ENCODE results near the gene CACNG3. TPM values are rescaled to one million over a fixed set of nuclear protein-coding genes. Genes with fewer than 3 reads are reported as not detected.

Gene CACNG3
- total and polyA plus RNA-seq, 7 experiments from 2014 or later, result not detected

- Histone ChIP-seq H3K4me3 (ENCODE audit: low read length) (no peak overlapping the region), H3K9me3 (ENCODE audit: control insufficient read depth in 2 of 3, low read length in 3 of 3) (no peaks in the 10 kb centered on the region), H3K4me1 (ENCODE audit: control insufficient read depth in 2 of 2, insufficient read depth in 2 of 2, low read length in 2 of 2) (no peaks in the 10 kb centered on the region), H3K27me3 (ENCODE audit: control insufficient read depth in 2 of 2, insufficient read depth in 2 of 2, low read length in 2 of 2) (no peaks in the 10 kb centered on the region), H3K36me3 (ENCODE audit: control insufficient read depth in 2 of 3, insufficient read depth in 3 of 3, low read length in 3 of 3) (no peaks in the 10 kb centered on the region), H3K27ac (ENCODE audit: low read depth, low read length) (no peak overlapping the region)
- Mint-ChIP-seq H3K36me3 (no peaks in the 10 kb centered on the region), H3K27ac (no peak overlapping the region), H3K27me3 (peaks cover 0 to 34% (median 9%) of the 10 kb centered on the region in 5 donors), H3K4me3 (no peak overlapping the region), H3K9me3 (peaks cover 0 to 2% (median 0%) of the 10 kb centered on the region in 11 donors), H3K4me1 (peaks cover 0 to 4% (median 0%) of the 10 kb centered on the region in 7 donors)
- POLR2A ChIA-PET, result no interaction called here
- CTCF ChIA-PET, result no interaction called here
- no peak for ATAC-seq
- intact Hi-C loops (cut with micrococcal nuclease), result no loop called here
- DNase-seq, result no peak
Observed at GRCh38 chr16:24348545-24349290, 92.6 kb downstream of the CACNG3 start.

DNA sequence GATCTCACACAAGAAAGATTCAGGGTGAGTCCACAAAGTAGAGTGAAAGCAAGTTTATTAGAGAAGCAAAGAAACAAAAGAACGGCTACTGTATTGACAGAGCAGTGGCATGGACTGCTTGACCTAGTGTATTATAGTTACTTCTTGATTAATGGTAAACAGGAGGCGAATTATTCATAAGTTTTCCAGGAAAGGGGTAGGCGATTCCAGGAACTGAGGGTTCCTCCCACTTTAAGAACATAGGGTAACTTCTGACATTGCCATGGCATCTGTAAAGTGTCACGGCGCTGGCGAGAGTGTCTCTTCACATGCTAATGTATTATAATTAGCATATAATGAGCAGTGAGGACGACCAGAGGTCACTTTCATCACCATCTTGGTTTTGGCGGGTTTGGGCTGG lies 93.2 kb downstream of the CACNG3 start:
- DNase-seq (no peak), ATAC-seq (no peak)
- Histone ChIP-seq H3K9me3 (ENCODE audit: control insufficient read depth in 2 of 3, low read length in 3 of 3) (no peaks in the 10 kb centered on the region), H3K27me3 (ENCODE audit: control insufficient read depth in 2 of 2, insufficient read depth in 2 of 2, low read length in 2 of 2) (no peaks in the 10 kb centered on the region), H3K4me1 (ENCODE audit: control insufficient read depth in 2 of 2, insufficient read depth in 2 of 2, low read length in 2 of 2) (no peaks in the 10 kb centered on the region), H3K4me3 (ENCODE audit: low read length) (no peak overlapping the region), H3K36me3 (ENCODE audit: control insufficient read depth in 2 of 3, insufficient read depth in 3 of 3, low read length in 3 of 3) (no peaks in the 10 kb centered on the region), H3K27ac (ENCODE audit: low read depth, low read length) (no peak overlapping the region)
- H3K9me3 Mint-ChIP-seq, result peaks cover 0 to 2% (median 0%) of the 10 kb centered on the region in 11 donors
- no peak overlapping the region for H3K27ac Mint-ChIP-seq
- H3K36me3 Mint-ChIP-seq, result no peaks in the 10 kb centered on the region
- intact Hi-C loops (cut with micrococcal nuclease), result no loop called here
- ChIA-PET POLR2A (no interaction called here), CTCF (no interaction called here)
- H3K4me3 Mint-ChIP-seq, result no peak overlapping the region
- peaks cover 0 to 4% (median 0%) of the 10 kb centered on the region in 7 donors for H3K4me1 Mint-ChIP-seq
- H3K27me3 Mint-ChIP-seq, result peaks cover 0 to 37% (median 9%) of the 10 kb centered on the region in 5 donors

GRCh38 chr16:24352746-24353145 lies 96.6 kb downstream of the CACNG3 start:
- no peak for DNase-seq
- H3K27me3 ChIP-seq (ENCODE audit: control insufficient read depth in 2 of 2, insufficient read depth in 2 of 2, low read length in 2 of 2), result no peaks in the 10 kb centered on the region
- peaks cover 0 to 3% (median 0%) of the 10 kb centered on the region in 11 donors for H3K9me3 Mint-ChIP-seq
- ChIA-PET POLR2A (no interaction called here), CTCF (no interaction called here)
- no peaks in the 10 kb centered on the region for H3K9me3 ChIP-seq (ENCODE audit: control insufficient read depth in 2 of 3, low read length in 3 of 3)
- peaks cover 0 to 27% (median 8%) of the 10 kb centered on the region in 5 donors for H3K27me3 Mint-ChIP-seq
- H3K27ac Mint-ChIP-seq, result no peak overlapping the region
- no peaks in the 10 kb centered on the region for H3K4me1 ChIP-seq (ENCODE audit: control insufficient read depth in 2 of 2, insufficient read depth in 2 of 2, low read length in 2 of 2)
- H3K36me3 Mint-ChIP-seq, result no peaks in the 10 kb centered on the region
- H3K4me3 ChIP-seq (ENCODE audit: low read length), result no peak overlapping the region
- ATAC-seq, result no peak
- H3K4me1 Mint-ChIP-seq, result peaks cover 0 to 3% (median 0%) of the 10 kb centered on the region in 7 donors
- H3K36me3 ChIP-seq (ENCODE audit: control insufficient read depth in 2 of 3, insufficient read depth in 3 of 3, low read length in 3 of 3), result no peaks in the 10 kb centered on the region
- intact Hi-C loops (cut with micrococcal nuclease), result no loop called here
- H3K27ac ChIP-seq (ENCODE audit: low read depth, low read length), result no peak overlapping the region
- H3K4me3 Mint-ChIP-seq, result no peak overlapping the region

DNA sequence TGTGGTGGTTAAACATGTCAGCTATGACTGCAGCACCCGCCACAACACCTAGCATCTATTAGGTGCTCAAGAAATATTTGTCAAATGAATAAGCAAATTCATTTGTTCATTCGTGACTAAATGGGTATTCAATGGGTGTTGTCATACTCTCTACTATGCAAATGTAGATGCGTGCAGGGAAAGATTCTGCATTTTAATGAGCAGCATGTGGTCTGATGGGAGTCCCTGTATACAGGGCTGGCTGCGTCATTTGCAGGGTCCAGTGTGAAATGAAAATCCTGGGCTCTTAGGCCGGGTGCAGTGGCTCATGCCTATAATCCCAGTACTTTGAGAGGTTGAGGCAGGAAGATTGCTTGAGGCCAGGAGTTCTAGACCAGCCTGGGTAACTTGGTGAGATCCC lies 97.5 kb downstream of the CACNG3 start:
- H3K4me1 Mint-ChIP-seq, result peaks cover 0 to 3% (median 0%) of the 10 kb centered on the region in 7 donors
- no peak overlapping the region for H3K27ac Mint-ChIP-seq
- no peaks in the 10 kb centered on the region for H3K36me3 ChIP-seq (ENCODE audit: control insufficient read depth in 2 of 3, insufficient read depth in 3 of 3, low read length in 3 of 3)
- DNase-seq (no peak), ATAC-seq (no peak)
- intact Hi-C loops (cut with micrococcal nuclease), result no loop called here
- H3K4me3 Mint-ChIP-seq, result no peak overlapping the region
- no peaks in the 10 kb centered on the region for H3K9me3 ChIP-seq (ENCODE audit: control insufficient read depth in 2 of 3, low read length in 3 of 3)
- peaks cover 0 to 27% (median 8%) of the 10 kb centered on the region in 5 donors for H3K27me3 Mint-ChIP-seq
- no peaks in the 10 kb centered on the region for H3K27me3 ChIP-seq (ENCODE audit: control insufficient read depth in 2 of 2, insufficient read depth in 2 of 2, low read length in 2 of 2)
- no peak overlapping the region for H3K27ac ChIP-seq (ENCODE audit: low read depth, low read length)
- no peak overlapping the region for H3K4me3 ChIP-seq (ENCODE audit: low read length)
- ChIA-PET POLR2A (no interaction called here), CTCF (no interaction called here)
- peaks cover 0 to 7% (median 0%) of the 10 kb centered on the region in 11 donors for H3K9me3 Mint-ChIP-seq
- H3K4me1 ChIP-seq (ENCODE audit: control insufficient read depth in 2 of 2, insufficient read depth in 2 of 2, low read length in 2 of 2), result no peaks in the 10 kb centered on the region
- no peaks in the 10 kb centered on the region for H3K36me3 Mint-ChIP-seq

DNA sequence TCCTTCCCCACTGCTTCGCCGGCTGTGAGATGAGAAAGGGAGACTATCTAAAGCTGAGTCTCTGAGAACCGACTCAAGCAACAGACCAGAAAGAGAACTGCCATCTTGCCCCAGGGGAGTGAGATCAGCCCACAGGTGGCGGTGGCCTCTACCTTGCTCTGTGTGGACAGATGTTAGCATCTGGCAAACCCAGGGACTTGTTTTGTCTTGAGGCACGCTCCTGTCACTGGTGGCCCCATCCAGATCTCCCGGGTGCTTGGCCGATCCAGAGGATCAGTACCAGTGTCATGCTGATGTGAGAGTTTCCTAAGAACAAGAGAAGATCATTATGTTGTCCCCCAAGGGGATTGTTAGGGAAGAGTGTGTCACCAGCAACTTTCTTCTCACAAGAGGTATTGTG lies 101.4 kb downstream of the CACNG3 start:
- DNase-seq (no peak), ATAC-seq (no peak)
- Mint-ChIP-seq H3K27me3 (peaks cover 0 to 26% (median 15%) of the 10 kb centered on the region in 5 donors), H3K36me3 (no peaks in the 10 kb centered on the region), H3K9me3 (peaks cover 0 to 7% (median 0%) of the 10 kb centered on the region in 11 donors), H3K4me1 (peaks cover 0 to 3% (median 0%) of the 10 kb centered on the region in 7 donors), H3K27ac (no peak overlapping the region), H3K4me3 (no peak overlapping the region)
- intact Hi-C loops (cut with micrococcal nuclease), result no loop called here
- Histone ChIP-seq H3K9me3 (ENCODE audit: control insufficient read depth in 2 of 3, low read length in 3 of 3) (no peaks in the 10 kb centered on the region), H3K27me3 (ENCODE audit: control insufficient read depth in 2 of 2, insufficient read depth in 2 of 2, low read length in 2 of 2) (no peaks in the 10 kb centered on the region), H3K27ac (ENCODE audit: low read depth, low read length) (no peak overlapping the region), H3K4me3 (ENCODE audit: low read length) (no peak overlapping the region), H3K36me3 (ENCODE audit: control insufficient read depth in 2 of 3, insufficient read depth in 3 of 3, low read length in 3 of 3) (no peaks in the 10 kb centered on the region), H3K4me1 (ENCODE audit: control insufficient read depth in 2 of 2, insufficient read depth in 2 of 2, low read length in 2 of 2) (no peaks in the 10 kb centered on the region)
- ChIA-PET CTCF (no interaction called here), POLR2A (no interaction called here)

- Mint-ChIP-seq H3K27me3 (peaks cover 0 to 28% (median 18%) of the 10 kb centered on the region in 5 donors), H3K27ac (no peak overlapping the region), H3K36me3 (no peaks in the 10 kb centered on the region), H3K9me3 (peaks cover 0 to 7% (median 0%) of the 10 kb centered on the region in 11 donors), H3K4me3 (no peak overlapping the region), H3K4me1 (peaks cover 0 to 3% (median 0%) of the 10 kb centered on the region in 7 donors)
- intact Hi-C loops (cut with micrococcal nuclease), result no loop called here
- no peaks in the 10 kb centered on the region for H3K27me3 ChIP-seq (ENCODE audit: control insufficient read depth in 2 of 2, insufficient read depth in 2 of 2, low read length in 2 of 2)
- no peak overlapping the region for H3K4me3 ChIP-seq (ENCODE audit: low read length)
- ChIA-PET CTCF (no interaction called here), POLR2A (no interaction called here)
- H3K36me3 ChIP-seq (ENCODE audit: control insufficient read depth in 2 of 3, insufficient read depth in 3 of 3, low read length in 3 of 3), result no peaks in the 10 kb centered on the region
- DNase-seq (no peak), ATAC-seq (no peak)
- no peaks in the 10 kb centered on the region for H3K9me3 ChIP-seq (ENCODE audit: control insufficient read depth in 2 of 3, low read length in 3 of 3)
- no peak overlapping the region for H3K27ac ChIP-seq (ENCODE audit: low read depth, low read length)
- no peaks in the 10 kb centered on the region for H3K4me1 ChIP-seq (ENCODE audit: control insufficient read depth in 2 of 2, insufficient read depth in 2 of 2, low read length in 2 of 2)
Observed at GRCh38 chr16:24358117-24358516, 102.0 kb downstream of the CACNG3 start.

DNA sequence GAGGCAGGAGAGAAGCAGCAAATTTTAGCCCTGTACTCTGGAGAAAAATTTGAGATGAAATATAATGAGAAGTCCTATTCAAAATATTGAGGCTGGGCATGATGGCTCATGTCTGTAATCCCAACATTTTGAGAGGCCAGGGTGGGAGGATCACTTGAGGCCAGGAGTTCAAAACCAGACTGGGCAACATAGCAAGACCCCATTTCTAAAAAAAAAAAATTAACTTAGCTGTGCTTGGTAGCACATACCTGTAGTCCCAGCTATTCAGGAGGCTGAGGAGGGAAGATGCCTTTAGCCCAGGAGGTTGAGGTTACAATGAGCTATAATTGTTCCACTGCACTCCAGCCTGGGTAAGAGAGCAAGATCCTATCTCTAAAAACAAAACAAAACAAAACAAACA lies 103.4 kb downstream of the CACNG3 start:
- ChIA-PET CTCF (no interaction called here), POLR2A (no interaction called here)
- Histone ChIP-seq H3K9me3 (ENCODE audit: control insufficient read depth in 2 of 3, low read length in 3 of 3) (no peaks in the 10 kb centered on the region), H3K4me1 (ENCODE audit: control insufficient read depth in 2 of 2, insufficient read depth in 2 of 2, low read length in 2 of 2) (no peaks in the 10 kb centered on the region), H3K36me3 (ENCODE audit: control insufficient read depth in 2 of 3, insufficient read depth in 3 of 3, low read length in 3 of 3) (no peaks in the 10 kb centered on the region), H3K27ac (ENCODE audit: low read depth, low read length) (no peak overlapping the region), H3K4me3 (ENCODE audit: low read length) (no peak overlapping the region), H3K27me3 (ENCODE audit: control insufficient read depth in 2 of 2, insufficient read depth in 2 of 2, low read length in 2 of 2) (no peaks in the 10 kb centered on the region)
- no peak for DNase-seq
- Mint-ChIP-seq H3K9me3 (peaks cover 0 to 7% (median 0%) of the 10 kb centered on the region in 11 donors), H3K27me3 (peaks cover 0 to 26% (median 16%) of the 10 kb centered on the region in 5 donors), H3K27ac (no peak overlapping the region), H3K4me1 (peaks cover 0 to 3% (median 0%) of the 10 kb centered on the region in 7 donors), H3K36me3 (no peaks in the 10 kb centered on the region), H3K4me3 (no peak overlapping the region)
- intact Hi-C loops (cut with micrococcal nuclease), result no loop called here
- no peak for ATAC-seq
